Retinal pigment epithelial cell (primary cell): ENCODE data around the gene COQ10B.
A peak's percentile ranks its signal among the peaks of the same experiment; 100 is the strongest.

Source experiments
- DNase-seq: peaks from one replicate; pipeline ENCODE4 v3.0.0-alpha.2; 2010; ENCODE audit warnings: low read depth
- H3K4me3 ChIP-seq: 2 replicates; pipeline ENCODE4 v1.5.1; 2011; ENCODE audit warnings: mild to moderate bottlenecking, low read length, control low read depth, moderate library complexity
- TF ChIP-seq, protein P1 (sequence below): conservative IDR thresholded peaks from 2 replicates; pipeline ENCODE4 v1.5.1; 2011; ENCODE audit warnings: low read depth, low read length, control low read depth, inconsistent platforms

COQ10B gene

DNA sequence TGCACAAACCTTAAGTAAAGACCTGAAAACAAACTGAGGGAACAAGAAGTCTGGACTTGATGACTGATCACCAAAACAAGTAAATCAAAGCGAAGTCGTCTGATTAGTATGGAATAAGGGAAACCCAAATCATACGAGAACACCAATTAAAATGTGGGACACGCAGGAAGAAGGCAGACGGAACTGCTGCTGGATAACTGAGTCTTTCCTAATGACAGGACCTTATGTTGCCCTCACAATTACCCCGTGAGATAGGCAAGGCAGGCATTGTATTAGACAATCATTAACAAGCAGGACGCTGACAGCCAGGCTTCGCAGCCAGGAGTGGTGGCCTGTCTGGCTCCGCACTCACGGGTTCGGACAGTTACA lies 614 bp upstream of the COQ10B start:
- TF ChIP-seq, protein P1, sequence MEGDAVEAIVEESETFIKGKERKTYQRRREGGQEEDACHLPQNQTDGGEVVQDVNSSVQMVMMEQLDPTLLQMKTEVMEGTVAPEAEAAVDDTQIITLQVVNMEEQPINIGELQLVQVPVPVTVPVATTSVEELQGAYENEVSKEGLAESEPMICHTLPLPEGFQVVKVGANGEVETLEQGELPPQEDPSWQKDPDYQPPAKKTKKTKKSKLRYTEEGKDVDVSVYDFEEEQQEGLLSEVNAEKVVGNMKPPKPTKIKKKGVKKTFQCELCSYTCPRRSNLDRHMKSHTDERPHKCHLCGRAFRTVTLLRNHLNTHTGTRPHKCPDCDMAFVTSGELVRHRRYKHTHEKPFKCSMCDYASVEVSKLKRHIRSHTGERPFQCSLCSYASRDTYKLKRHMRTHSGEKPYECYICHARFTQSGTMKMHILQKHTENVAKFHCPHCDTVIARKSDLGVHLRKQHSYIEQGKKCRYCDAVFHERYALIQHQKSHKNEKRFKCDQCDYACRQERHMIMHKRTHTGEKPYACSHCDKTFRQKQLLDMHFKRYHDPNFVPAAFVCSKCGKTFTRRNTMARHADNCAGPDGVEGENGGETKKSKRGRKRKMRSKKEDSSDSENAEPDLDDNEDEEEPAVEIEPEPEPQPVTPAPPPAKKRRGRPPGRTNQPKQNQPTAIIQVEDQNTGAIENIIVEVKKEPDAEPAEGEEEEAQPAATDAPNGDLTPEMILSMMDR = no peak
- DNase-seq = no peak
- peak overlapping the region; percentile 99 for H3K4me3 ChIP-seq

DNA sequence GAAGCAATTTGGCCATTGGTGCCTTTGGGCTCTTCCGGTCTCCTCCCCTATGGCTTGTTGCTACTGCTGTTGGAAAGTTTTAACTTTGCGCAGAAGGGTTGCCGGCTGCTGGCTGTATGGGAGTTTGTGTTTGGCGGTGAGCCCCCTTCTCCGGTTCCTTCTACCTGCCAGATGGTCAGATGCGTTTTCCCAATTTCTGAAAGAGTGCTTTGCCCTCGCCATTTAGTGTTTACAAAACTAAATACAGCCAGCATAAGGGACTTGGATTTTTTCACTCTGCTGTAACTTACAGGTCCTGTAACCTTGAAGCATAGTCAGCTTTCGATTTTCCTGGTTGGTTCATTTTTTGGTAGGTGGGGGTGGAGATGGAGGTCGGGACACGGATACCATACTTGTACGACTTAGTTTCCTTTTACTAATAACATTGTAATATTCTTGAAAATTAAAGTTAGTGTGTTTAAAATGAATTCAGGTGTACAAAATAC lies 604 bp downstream of the COQ10B start:
- DNase-seq = peak; percentile 83
- TF ChIP-seq, protein P1 = no peak
- H3K4me3 ChIP-seq = peak overlapping the region; percentile 99

DNA sequence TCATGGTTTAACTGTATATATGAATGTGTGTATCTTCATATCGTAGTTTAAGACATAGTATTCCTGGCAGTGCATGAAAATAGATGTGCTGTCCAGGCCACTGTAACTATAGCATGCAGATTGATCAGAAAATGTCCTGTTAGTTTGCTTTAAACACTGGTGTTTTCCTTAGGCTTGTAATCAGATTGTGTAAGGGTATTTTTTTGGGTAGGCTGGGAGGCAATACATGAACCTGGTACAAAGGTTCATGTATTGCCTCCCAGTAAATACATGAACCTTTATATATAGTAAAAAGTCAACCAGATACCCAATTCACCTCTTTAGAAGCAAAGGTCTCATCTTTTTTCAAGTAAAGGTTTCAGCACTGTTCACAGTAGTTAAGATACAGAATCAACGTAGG lies 1.6 kb downstream of the COQ10B start:
- DNase-seq = no peak
- TF ChIP-seq, protein P1 = no peak
- H3K4me3 ChIP-seq = peak overlapping the region; percentile 99

DNA sequence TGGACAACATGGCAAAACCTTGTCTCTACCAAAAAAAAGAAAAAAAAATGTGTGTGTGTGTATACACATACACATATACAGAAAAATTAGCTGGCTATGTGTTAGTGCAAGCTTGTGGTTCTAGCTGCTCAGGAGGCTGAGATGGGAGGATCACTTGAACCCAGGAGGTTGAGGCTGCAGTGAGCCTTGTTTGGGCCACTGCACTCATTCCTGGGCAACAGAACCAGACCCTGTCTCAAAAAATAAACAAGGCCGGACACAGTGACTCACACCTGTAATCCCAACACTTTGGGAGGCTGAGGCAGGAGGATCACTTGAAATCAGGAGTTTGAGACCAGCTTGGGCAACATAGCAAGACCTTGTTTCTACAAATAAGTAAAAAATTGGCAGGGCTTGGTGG lies 2.1 kb downstream of the COQ10B start:
- H3K4me3 ChIP-seq = no peak overlapping the region
- TF ChIP-seq, protein P1 = no peak

DNA sequence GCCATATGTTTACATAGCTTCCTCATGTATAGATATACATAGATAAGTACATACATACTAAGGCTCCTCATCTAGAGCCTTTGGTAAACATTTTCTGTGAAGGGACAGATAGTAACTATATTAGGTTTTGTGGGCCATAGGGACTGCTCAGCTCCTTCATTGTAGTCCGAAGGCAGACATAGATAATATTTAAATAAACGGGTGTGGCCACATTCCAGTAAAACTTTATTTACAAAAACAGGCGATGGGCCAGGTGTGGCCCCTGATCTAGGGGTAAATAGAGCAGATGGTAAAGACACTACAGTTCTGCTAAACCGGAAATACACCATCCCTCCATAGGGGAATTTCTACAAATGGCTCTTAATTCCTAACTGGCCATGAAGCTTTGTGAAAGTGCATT lies 7.3 kb downstream of the COQ10B start:
- TF ChIP-seq, protein P1 = no peak
- no peak for DNase-seq
- no peak overlapping the region for H3K4me3 ChIP-seq

More for the DNA sequence above, 2.1 kb downstream of the COQ10B start:
- DNase-seq = no peak

DNA sequence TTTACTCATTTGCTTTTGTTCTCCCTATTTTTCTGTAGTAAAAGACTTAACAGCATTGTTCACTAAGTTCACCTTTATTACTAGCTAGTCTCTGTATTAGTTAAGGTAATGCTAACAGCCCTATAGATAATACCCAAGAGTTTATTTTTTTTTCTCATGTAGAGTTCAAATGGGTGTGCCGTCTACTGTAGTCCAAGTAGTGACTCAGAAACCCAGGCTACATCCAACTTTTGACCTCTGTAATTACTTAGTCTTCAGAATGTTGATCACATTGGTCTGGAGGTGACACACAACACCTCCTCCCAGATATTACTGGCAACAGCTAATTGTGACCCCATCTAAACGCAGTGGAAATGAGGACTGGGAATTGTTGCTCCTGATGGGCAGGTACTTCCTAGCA lies 7.7 kb downstream of the COQ10B start:
- no peak overlapping the region for H3K4me3 ChIP-seq
- DNase-seq = peak; percentile 34
- TF ChIP-seq, protein P1 = no peak

DNA sequence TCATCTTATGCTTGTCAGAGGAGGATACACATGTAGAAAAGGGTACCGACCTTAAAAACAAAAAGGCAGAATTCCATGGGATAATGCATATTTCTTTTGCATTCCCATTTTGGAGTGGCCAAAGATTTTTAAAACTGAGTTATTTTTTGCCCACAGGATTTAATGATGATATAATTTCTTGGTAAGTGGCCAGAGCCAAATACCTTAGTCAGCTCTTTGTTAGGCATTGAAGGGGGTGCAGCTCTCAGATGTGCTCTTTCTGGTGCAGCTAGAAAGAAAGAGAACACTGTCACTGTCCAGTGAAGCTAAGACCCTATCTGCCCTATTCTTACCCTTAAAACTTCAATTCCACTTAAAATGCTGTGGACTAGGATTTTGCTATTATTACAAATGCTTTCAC lies 10.8 kb downstream of the COQ10B start:
- DNase-seq = peak; percentile 23
- H3K4me3 ChIP-seq = no peak overlapping the region
- TF ChIP-seq, protein P1 = no peak
